Measurements from ENCODE around the gene ADAMTS12. TPM values are rescaled to one million over a fixed set of nuclear protein-coding genes. Genes with fewer than 3 reads are reported as not detected.

ADAMTS12 gene
- total RNA-seq, 1 experiment from 2014 or later: 0.18 TPM

- no peak overlapping the region for H3K9ac ChIP-seq (ENCODE audit: low read length)
- no peaks in the 10 kb centered on the region for H3K36me3 ChIP-seq (ENCODE audit: low read depth, low read length)
- no peaks in the 10 kb centered on the region for H4K20me1 ChIP-seq (ENCODE audit: low read length)
- no peaks in the 10 kb centered on the region for H3K9me3 ChIP-seq (ENCODE audit: low read length)
- ATAC-seq: no peak
- no peaks in the 10 kb centered on the region for H3F3A ChIP-seq (ENCODE audit: low read length, unreplicated experiment)
- H3K4me3 ChIP-seq (ENCODE audit: low read length): no peak overlapping the region
- no peak overlapping the region for H2AFZ ChIP-seq (ENCODE audit: low read length)
- intact Hi-C loops (cut with micrococcal nuclease): no loop called here
- no TSS peak for BruUV-seq (replicated peaks)
- H3K4me2 ChIP-seq (ENCODE audit: low read length): no peak overlapping the region
- no peaks in the 10 kb centered on the region for H3K27me3 ChIP-seq (ENCODE audit: low read length)
- TF ChIP-seq EZH2phosphoT487 (IDR thresholded peaks at IDR 0.05; ENCODE audit: borderline replicate concordance, low read length): no peak
- TF ChIP-seq EZH2 (IDR thresholded peaks at IDR 0.05; ENCODE audit: low read length, unreplicated experiment): no peak
- no peak for TF ChIP-seq CTCF (conservative IDR thresholded peaks at IDR 0.05; ENCODE audit: low read depth, low read length)
- CTCF ChIA-PET: no interaction called here
- H3K79me2 ChIP-seq (ENCODE audit: low read length): no peaks in the 10 kb centered on the region
- DNase-seq: no peak
- POLR2A ChIA-PET (ENCODE audit: unreplicated experiment): no interaction called here
- no peaks in the 10 kb centered on the region for H3K4me1 ChIP-seq (ENCODE audit: insufficient read depth, low read length)
- no peak overlapping the region for H3K27ac ChIP-seq (ENCODE audit: low read length)
- H3K9me2 ChIP-seq (replicated peaks; ENCODE audit: low read length): no peaks in the 10 kb centered on the region
Observed at GRCh38 chr5:33725806-33726205, 166.0 kb downstream of the ADAMTS12 start.

- Histone ChIP-seq H2AFZ (ENCODE audit: low read length) (0 out of 2 replicates have a peak overlapping the region, but pooled peaks have one; percentile 15), H3K27ac (ENCODE audit: low read length) (no peak overlapping the region), H3K9me3 (ENCODE audit: low read length) (no peaks in the 10 kb centered on the region), H3K9ac (ENCODE audit: low read length) (no peak overlapping the region), H3K4me2 (ENCODE audit: low read length) (no peak overlapping the region), H3K27me3 (ENCODE audit: low read length) (no peaks in the 10 kb centered on the region), H3K9me2 (replicated peaks; ENCODE audit: low read length) (no peaks in the 10 kb centered on the region), H3K4me3 (ENCODE audit: low read length) (no peak overlapping the region), H4K20me1 (ENCODE audit: low read length) (no peaks in the 10 kb centered on the region), H3K79me2 (ENCODE audit: low read length) (no peaks in the 10 kb centered on the region), H3F3A (ENCODE audit: low read length, unreplicated experiment) (no peaks in the 10 kb centered on the region), H3K4me1 (ENCODE audit: insufficient read depth, low read length) (no peaks in the 10 kb centered on the region), H3K36me3 (ENCODE audit: low read depth, low read length) (no peaks in the 10 kb centered on the region)
- POLR2A ChIA-PET (ENCODE audit: unreplicated experiment): no interaction called here
- ATAC-seq (no peak; the same call in 1 of the 2 replicates), DNase-seq (no peak)
- CTCF ChIA-PET: no interaction called here
- no TSS peak for BruUV-seq (replicated peaks)
- TF ChIP-seq EZH2 (IDR thresholded peaks at IDR 0.05; ENCODE audit: low read length, unreplicated experiment): no peak
- no peak for TF ChIP-seq EZH2phosphoT487 (IDR thresholded peaks at IDR 0.05; ENCODE audit: borderline replicate concordance, low read length)
- TF ChIP-seq CTCF (conservative IDR thresholded peaks at IDR 0.05; ENCODE audit: low read depth, low read length): no peak
- intact Hi-C loops (cut with micrococcal nuclease): no loop called here
Observed at GRCh38 chr5:33721491-33722200, 170.1 kb downstream of the ADAMTS12 start.

DNA sequence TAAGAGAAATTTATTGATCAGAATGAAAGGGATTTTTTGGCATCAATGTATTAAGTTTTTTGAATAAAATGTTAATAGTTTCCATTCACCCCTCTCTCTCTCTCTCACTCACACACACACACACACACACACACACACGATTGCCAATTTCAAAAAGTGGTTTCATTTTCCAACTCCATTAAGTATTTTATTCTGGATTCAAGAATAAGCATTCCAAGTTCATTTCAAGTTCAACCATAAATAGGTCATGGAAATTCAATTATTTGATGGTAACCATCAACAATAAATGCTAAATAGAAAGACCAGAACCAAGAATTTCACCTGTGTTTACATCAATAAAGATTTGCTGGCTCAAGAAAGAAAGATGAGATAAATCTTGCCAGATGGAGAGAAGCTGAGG, 171.6 kb downstream of the ADAMTS12 start:
- Histone ChIP-seq H3K9ac (ENCODE audit: low read length) (no peak overlapping the region), H3K27ac (ENCODE audit: low read length) (no peak overlapping the region), H3K79me2 (ENCODE audit: low read length) (no peaks in the 10 kb centered on the region), H3K4me1 (ENCODE audit: insufficient read depth, low read length) (no peaks in the 10 kb centered on the region), H2AFZ (ENCODE audit: low read length) (no peak overlapping the region), H3F3A (ENCODE audit: low read length, unreplicated experiment) (no peaks in the 10 kb centered on the region), H3K27me3 (ENCODE audit: low read length) (no peaks in the 10 kb centered on the region), H3K36me3 (ENCODE audit: low read depth, low read length) (no peaks in the 10 kb centered on the region), H3K4me3 (ENCODE audit: low read length) (no peak overlapping the region), H3K9me3 (ENCODE audit: low read length) (no peaks in the 10 kb centered on the region), H3K9me2 (replicated peaks; ENCODE audit: low read length) (no peaks in the 10 kb centered on the region), H4K20me1 (ENCODE audit: low read length) (no peaks in the 10 kb centered on the region), H3K4me2 (ENCODE audit: low read length) (no peak overlapping the region)
- ATAC-seq: no peak
- intact Hi-C loops (cut with micrococcal nuclease): no loop called here
- POLR2A ChIA-PET (ENCODE audit: unreplicated experiment): no interaction called here
- BruUV-seq (replicated peaks): no TSS peak
- no peak for DNase-seq
- TF ChIP-seq EZH2 (IDR thresholded peaks at IDR 0.05; ENCODE audit: low read length, unreplicated experiment) (no peak), EZH2phosphoT487 (IDR thresholded peaks at IDR 0.05; ENCODE audit: borderline replicate concordance, low read length) (no peak), CTCF (conservative IDR thresholded peaks at IDR 0.05; ENCODE audit: low read depth, low read length) (no peak)
- CTCF ChIA-PET: no interaction called here
